ENCODE results near the gene ACOXL.

DNA sequence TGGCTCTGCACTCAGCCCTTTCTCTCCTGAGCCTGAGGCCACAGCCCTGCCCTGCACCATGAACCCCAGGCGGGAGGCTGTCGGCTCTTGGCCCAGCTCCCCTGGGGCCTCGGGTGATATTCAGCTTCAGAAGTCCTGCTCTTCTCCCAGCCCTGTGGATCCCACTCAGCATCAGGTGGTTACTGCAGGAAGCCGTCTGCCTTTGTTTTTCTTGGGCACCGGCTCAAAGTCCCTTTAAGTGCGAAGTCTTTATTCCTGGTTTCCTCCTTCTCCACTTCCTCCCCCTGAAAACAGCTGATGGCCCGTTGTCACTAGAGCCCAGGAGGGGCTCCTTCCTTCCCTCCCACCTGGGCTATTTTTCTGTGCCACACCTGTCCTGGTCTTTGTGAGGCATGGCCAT is 226.8 kb downstream of the ACOXL start:
- TF ChIP-seq CTCF (IDR thresholded peaks at IDR 0.05; ENCODE audit: low read length) (no peak), EZH2 (IDR thresholded peaks at IDR 0.05; ENCODE audit: borderline replicate concordance, low read length) (no peak)
